HCT116 (cell line): ENCODE measurements around the gene TIGIT.

Source experiments
- CEBPB ChIP-seq: IDR thresholded peaks from 2 replicates; pipeline ENCODE4 v1.6.1; 2012; ENCODE audit warnings: low read depth
- CTCF ChIP-seq, 3 experiments: fragments of 200-600 bp in 1 of 3; sonication (generic) in 1 of 3; IDR thresholded peaks in 2 of 3; conservative IDR thresholded peaks in 1 of 3; 2 replicates each; pipeline ENCODE4 v1.5.1; 2012 to 2017; ENCODE audit warnings: low read depth in 2 of 3, low read length in 2 of 3, antibody characterized with exemption in 1 of 3, borderline replicate concordance in 1 of 3, control low read depth in 1 of 3, mild to moderate bottlenecking in 1 of 3, mixed read lengths in 1 of 3, mixed run types in 1 of 3, moderate library complexity in 1 of 3; ENCODE audit not compliant: insufficient read depth in 1 of 3
- EZH2phosphoT487 ChIP-seq: fragments of 200-600 bp; IDR thresholded peaks from 2 replicates; pipeline ENCODE4 v1.6.1; 2018; ENCODE audit warnings: antibody characterized with exemption, borderline replicate concordance
- JUND ChIP-seq: IDR thresholded peaks from 2 replicates; pipeline ENCODE4 v1.6.1; 2012
- POLR2A ChIP-seq: IDR thresholded peaks from 2 replicates; pipeline ENCODE4 v1.7.0; 2011; ENCODE audit warnings: borderline replicate concordance; ENCODE audit not compliant: insufficient read depth, insufficient read length; ENCODE audit errors: extremely low read depth
- POLR2AphosphoS5 ChIP-seq: IDR thresholded peaks from 2 replicates; pipeline ENCODE4 v1.6.1; 2011; ENCODE audit warnings: mild to moderate bottlenecking, low read depth, low read length, moderate library complexity
- RAD21 ChIP-seq: IDR thresholded peaks from 2 replicates; pipeline ENCODE4 v1.6.1; 2012; ENCODE audit warnings: low read depth, mild to moderate bottlenecking
- SRF ChIP-seq: IDR thresholded peaks from 2 replicates; pipeline ENCODE4 v1.6.1; 2012; ENCODE audit warnings: low read depth
- ZFX ChIP-seq: fragments of 450-650 bp; IDR thresholded peaks from 2 replicates; pipeline ENCODE4 v1.6.1; 2017
- TF ChIP-seq, protein P1 (sequence below): IDR thresholded peaks from 2 replicates; pipeline ENCODE4 v1.6.1; 2012

GRCh38 chr3:114253505-114253904, 40.3 kb upstream of the TIGIT start:
- TF ChIP-seq CTCF (IDR thresholded peaks at IDR 0.05 in 2 of 3, conservative IDR thresholded peaks at IDR 0.05 in 1 of 3; ENCODE audit: borderline replicate concordance in 1 of 3, insufficient read depth in 1 of 3, low read depth in 2 of 3, low read length in 2 of 3) (no peak), POLR2A (no peak), EZH2phosphoT487 (no peak), SRF (no peak), RAD21 (no peak), ZFX (no peak), POLR2AphosphoS5 (no peak), CEBPB (no peak), JUND (no peak)
- TF ChIP-seq, protein P1, sequence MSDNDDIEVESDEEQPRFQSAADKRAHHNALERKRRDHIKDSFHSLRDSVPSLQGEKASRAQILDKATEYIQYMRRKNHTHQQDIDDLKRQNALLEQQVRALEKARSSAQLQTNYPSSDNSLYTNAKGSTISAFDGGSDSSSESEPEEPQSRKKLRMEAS: no peak
